Vagina (tissue), 2 donors: ENCODE results near the gene OR10R2.

Source experiments
- CTCF ChIP-seq, 3 experiments: fragments of 450-650 bp in 2 of 3; fragments of 200-600 bp in 1 of 3; sonication (generic) in 1 of 3; IDR thresholded peaks; one replicate each; pipeline ENCODE4 v1.5.1; 2017 to 2019; ENCODE audit warnings: antibody characterized with exemption in 3 of 3, mild to moderate bottlenecking in 2 of 3, moderate library complexity in 2 of 3
- POLR2A ChIP-seq, 2 donors: fragments of 450-650 bp; IDR thresholded peaks; one replicate each; pipeline ENCODE4 v1.6.1; 2017; ENCODE audit warnings: antibody characterized with exemption in 2 of 2, mild to moderate bottlenecking in 2 of 2, moderate library complexity in 2 of 2
- POLR2AphosphoS5 ChIP-seq, 2 donors: sonication (generic); formaldehyde crosslinking; IDR thresholded peaks; one replicate each; pipeline ENCODE4 v1.9.0; 2017; ENCODE audit warnings: antibody characterized with exemption in 2 of 2, mild to moderate bottlenecking in 2 of 2, low read depth in 1 of 2; ENCODE audit not compliant: insufficient read depth in 1 of 2

GRCh38 chr1:158426137-158426536, 45.9 kb upstream of the OR10R2 start, which contains the start of gene OR10K2:
- no peak for TF ChIP-seq CTCF (IDR thresholded peaks at IDR 0.05)
- no peak for TF ChIP-seq POLR2A (IDR thresholded peaks at IDR 0.05)
- no peak for TF ChIP-seq POLR2AphosphoS5 (IDR thresholded peaks at IDR 0.05; ENCODE audit: insufficient read depth in 1 of 2, low read depth in 1 of 2)
